ENCODE results near the gene ZBTB12. TPM values are rescaled to one million over a fixed set of nuclear protein-coding genes. Genes with fewer than 3 reads are reported as not detected.

Gene ZBTB12
- total and polyA plus RNA-seq, 2 of the 13 experiments (the other 11 are each of a cell fraction or from before 2014, with no cell fraction given) = 4.8 to 6.0 TPM

DNA sequence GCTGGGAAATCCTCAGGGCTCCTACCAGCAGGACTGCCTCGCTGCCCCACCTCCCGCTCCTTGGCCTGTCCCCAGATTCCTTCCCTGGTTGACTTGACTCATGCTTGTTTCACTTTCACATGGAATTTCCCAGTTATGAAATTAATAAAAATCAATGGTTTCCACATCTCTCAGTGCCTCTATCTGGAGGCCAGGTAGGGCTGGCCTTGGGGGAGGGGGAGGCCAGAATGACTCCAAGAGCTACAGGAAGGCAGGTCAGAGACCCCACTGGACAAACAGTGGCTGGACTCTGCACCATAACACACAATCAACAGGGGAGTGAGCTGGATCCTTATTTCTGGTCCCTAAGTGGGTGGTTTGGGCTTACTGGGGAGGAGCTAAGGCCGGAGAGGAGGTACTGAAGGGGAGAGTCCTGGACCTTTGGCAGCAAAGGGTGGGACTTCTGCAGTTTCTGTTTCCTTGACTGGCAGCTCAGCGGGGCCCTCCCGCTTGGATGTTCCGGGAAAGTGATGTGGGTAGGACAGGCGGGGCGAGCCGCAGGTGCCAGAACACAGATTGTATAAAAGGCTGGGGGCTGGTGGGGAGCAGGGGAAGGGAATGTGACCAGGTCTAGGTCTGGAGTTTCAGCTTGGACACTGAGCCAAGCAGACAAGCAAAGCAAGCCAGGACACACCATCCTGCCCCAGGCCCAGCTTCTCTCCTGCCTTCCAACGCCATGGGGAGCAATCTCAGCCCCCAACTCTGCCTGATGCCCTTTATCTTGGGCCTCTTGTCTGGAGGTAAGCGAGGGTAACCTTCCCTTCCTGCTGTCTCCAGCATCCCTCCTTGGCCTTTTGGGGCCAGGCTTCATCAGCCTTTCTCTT lies 43.9 kb upstream of the ZBTB12 start, which contains the start of gene CFB (continued):
- TF ChIP-seq, protein P1, sequence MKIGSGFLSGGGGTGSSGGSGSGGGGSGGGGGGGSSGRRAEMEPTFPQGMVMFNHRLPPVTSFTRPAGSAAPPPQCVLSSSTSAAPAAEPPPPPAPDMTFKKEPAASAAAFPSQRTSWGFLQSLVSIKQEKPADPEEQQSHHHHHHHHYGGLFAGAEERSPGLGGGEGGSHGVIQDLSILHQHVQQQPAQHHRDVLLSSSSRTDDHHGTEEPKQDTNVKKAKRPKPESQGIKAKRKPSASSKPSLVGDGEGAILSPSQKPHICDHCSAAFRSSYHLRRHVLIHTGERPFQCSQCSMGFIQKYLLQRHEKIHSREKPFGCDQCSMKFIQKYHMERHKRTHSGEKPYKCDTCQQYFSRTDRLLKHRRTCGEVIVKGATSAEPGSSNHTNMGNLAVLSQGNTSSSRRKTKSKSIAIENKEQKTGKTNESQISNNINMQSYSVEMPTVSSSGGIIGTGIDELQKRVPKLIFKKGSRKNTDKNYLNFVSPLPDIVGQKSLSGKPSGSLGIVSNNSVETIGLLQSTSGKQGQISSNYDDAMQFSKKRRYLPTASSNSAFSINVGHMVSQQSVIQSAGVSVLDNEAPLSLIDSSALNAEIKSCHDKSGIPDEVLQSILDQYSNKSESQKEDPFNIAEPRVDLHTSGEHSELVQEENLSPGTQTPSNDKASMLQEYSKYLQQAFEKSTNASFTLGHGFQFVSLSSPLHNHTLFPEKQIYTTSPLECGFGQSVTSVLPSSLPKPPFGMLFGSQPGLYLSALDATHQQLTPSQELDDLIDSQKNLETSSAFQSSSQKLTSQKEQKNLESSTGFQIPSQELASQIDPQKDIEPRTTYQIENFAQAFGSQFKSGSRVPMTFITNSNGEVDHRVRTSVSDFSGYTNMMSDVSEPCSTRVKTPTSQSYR (CRISPR knock-in tag; IDR thresholded peaks at IDR 0.05; ENCODE audit: borderline replicate concordance) = peak; percentile 99
- peak; percentile 78 for TF ChIP-seq THAP11 (CRISPR knock-in tag; IDR thresholded peaks at IDR 0.05)
- no peak for TF ChIP-seq USF2 (IDR thresholded peaks at IDR 0.05; ENCODE audit: low read depth, low read length)
- TF ChIP-seq USF2 (CRISPR knock-in tag; IDR thresholded peaks at IDR 0.05; ENCODE audit: borderline replicate concordance) = no peak
- no peak; the same call in 1 of the 2 replicates for TF ChIP-seq TFAP4 (IDR thresholded peaks at IDR 0.05; ENCODE audit: borderline replicate concordance, low read depth)
- TF ChIP-seq TBL1XR1 (IDR thresholded peaks at IDR 0.05; ENCODE audit: borderline replicate concordance, low read length, partially characterized antibody) = peak; percentile 91
- no peak for TF ChIP-seq ZNF512 (CRISPR knock-in tag; IDR thresholded peaks at IDR 0.05)
- TF ChIP-seq ZNF280D (CRISPR knock-in tag; IDR thresholded peaks at IDR 0.05) = peak; percentile 66; the same call in 1 of the 2 replicates
- TF ChIP-seq MXD4 (CRISPR knock-in tag; IDR thresholded peaks at IDR 0.05) = peak; percentile 41; the same call in 1 of the 2 replicates
- peak; percentile 89 for TF ChIP-seq ZNF333 (CRISPR knock-in tag; IDR thresholded peaks at IDR 0.05; ENCODE audit: borderline replicate concordance)
- TF ChIP-seq ZC3H4 (CRISPR knock-in tag; IDR thresholded peaks at IDR 0.05; ENCODE audit: borderline replicate concordance) = peak; percentile 31; the same call in 1 of the 2 replicates
- TF ChIP-seq HOXA3 (CRISPR knock-in tag; IDR thresholded peaks at IDR 0.05) = peak; percentile 90
- peak; percentile 89; the same call in 1 of the 2 replicates for TF ChIP-seq WIZ (CRISPR knock-in tag; IDR thresholded peaks at IDR 0.05)
- TF ChIP-seq NFE2L1 (CRISPR knock-in tag; IDR thresholded peaks at IDR 0.05; ENCODE audit: borderline replicate concordance) = no peak
- TF ChIP-seq MXD1 (CRISPR knock-in tag; IDR thresholded peaks at IDR 0.05) = peak; percentile 89; the same call in 1 of the 2 replicates

Data from HepG2 (cell line).